H1 (cell line): ENCODE results near the gene TMSB10. TPM values are rescaled to one million over a fixed set of nuclear protein-coding genes. Genes with fewer than 3 reads are reported as not detected.

Experiments used
- ASH2L ChIP-seq: fragments of 200-600, 300-600 bp; sonication (generic); IDR thresholded peaks from one replicate; pipeline ENCODE4 v1.7.1; 2017; ENCODE audit warnings: low read length
- CEBPB ChIP-seq: IDR thresholded peaks from 2 replicates; pipeline ENCODE4 v1.6.1; 2012; ENCODE audit warnings: low read depth, low read length
- CTBP2 ChIP-seq: IDR thresholded peaks from 2 replicates; pipeline ENCODE4 v1.7.0; 2011; ENCODE audit warnings: borderline replicate concordance, mild to moderate bottlenecking, moderate library complexity, mixed read lengths, low read length; ENCODE audit not compliant: insufficient read depth, insufficient read length
- E2F6 ChIP-seq: IDR thresholded peaks from 2 replicates; pipeline ENCODE4 v1.6.1; 2012; ENCODE audit warnings: inconsistent platforms
- EGR1 ChIP-seq: IDR thresholded peaks from 2 replicates; pipeline ENCODE4 v1.6.1; 2011; ENCODE audit warnings: low read depth, low read length, borderline replicate concordance
- EP300 ChIP-seq, 2 experiments: IDR thresholded peaks; 1 replicate in 1 of 2; 2 replicates in 1 of 2; pipeline ENCODE4 v1.6.1; 2011 to 2012; ENCODE audit warnings: low read depth in 2 of 2, low read length in 2 of 2, mild to moderate bottlenecking in 2 of 2, borderline replicate concordance in 1 of 2, inconsistent platforms in 1 of 2, moderate library complexity in 1 of 2
- KDM5A ChIP-seq: fragments of 200-600 bp; IDR thresholded peaks from 2 replicates; pipeline ENCODE4 v1.7.1; 2012; ENCODE audit warnings: mild to moderate bottlenecking, low read length, inconsistent platforms, mixed read lengths
- MAX ChIP-seq: IDR thresholded peaks from 2 replicates; pipeline ENCODE4 v1.6.1; 2012; ENCODE audit warnings: inconsistent platforms
- PHF8 ChIP-seq: fragments of 200-600 bp; sonication (generic); conservative IDR thresholded peaks from 2 replicates; pipeline ENCODE4 v1.7.1; 2012; ENCODE audit warnings: low read depth, mild to moderate bottlenecking, inconsistent platforms, low read length, moderate library complexity
- POLR2A ChIP-seq, 2 experiments: IDR thresholded peaks; 1 replicate in 1 of 2; 2 replicates in 1 of 2; pipeline ENCODE4 v1.6.1; 2011; ENCODE audit warnings: low read depth in 2 of 2, low read length in 2 of 2, mild to moderate bottlenecking in 2 of 2; ENCODE audit errors: control extremely low read depth in 1 of 2
- POU5F1 ChIP-seq: IDR thresholded peaks from 2 replicates; pipeline ENCODE4 v1.6.1; 2011; ENCODE audit warnings: low read depth, mild to moderate bottlenecking, low read length, moderate library complexity
- SP4 ChIP-seq: IDR thresholded peaks from 2 replicates; pipeline ENCODE4 v1.6.1; 2012; ENCODE audit warnings: low read length, inconsistent platforms
- TAF1 ChIP-seq: IDR thresholded peaks from 2 replicates; pipeline ENCODE4 v1.6.1; 2011; ENCODE audit warnings: mild to moderate bottlenecking, low read depth, low read length
- polyA plus RNA-seq, 7 experiments: library from polyadenylated mRNA; depleted of rRNA in 3 of 7; stranded (reverse) in 5 of 7; unstranded in 2 of 7; fragments of >200 nt in 5 of 7; fragments of 200-250 nt in 2 of 7; gene quantifications; 1 replicate in 5 of 7; 2 replicates in 1 of 7; 4 replicates in 1 of 7; pipeline versions ENCODE4 v1.2.1 to v1.2.3, GENCODE V29; 2011 to 2013; ENCODE audit warnings: missing spikeins in 2 of 7, mixed read lengths in 2 of 7
- total RNA-seq: library from RNA; stranded (reverse); fragmentation: NEBNext Ultra II Directional; extraction: Animal tissue kit (Norgen Biotek cat#: 25700); gene quantifications from 2 replicates; pipeline ENCODE4 v1.2.1, GENCODE V29; 2021

TMSB10 gene
- total and polyA plus RNA-seq, 2 of the 8 experiments (the other 6 are each of a cell fraction or from before 2014, with no cell fraction given): 593 to 1,075 TPM

GRCh38 chr2:84923009-84923408, 17.6 kb downstream of the TMSB10 start (continued):
- TF ChIP-seq EP300 (IDR thresholded peaks at IDR 0.05; ENCODE audit: borderline replicate concordance in 1 of 2, low read depth in 2 of 2, low read length in 2 of 2): no peak
- no peak for TF ChIP-seq EGR1
- no peak for TF ChIP-seq ASH2L
- TF ChIP-seq E2F6: no peak
- no peak for TF ChIP-seq SP4
- no peak for TF ChIP-seq PHF8
- no peak for TF ChIP-seq KDM5A
- no peak for TF ChIP-seq TAF1
- TF ChIP-seq POLR2A (IDR thresholded peaks at IDR 0.05; ENCODE audit: control extremely low read depth in 1 of 2, low read depth in 2 of 2, low read length in 2 of 2): no peak
- TF ChIP-seq CTBP2: no peak
- TF ChIP-seq CEBPB: no peak
- TF ChIP-seq POU5F1: no peak
- no peak for TF ChIP-seq MAX
